ENCODE measurements around the gene EFL1.
A peak's percentile ranks its signal among the peaks of the same experiment; 100 is the strongest.

The EFL1 gene

DNA sequence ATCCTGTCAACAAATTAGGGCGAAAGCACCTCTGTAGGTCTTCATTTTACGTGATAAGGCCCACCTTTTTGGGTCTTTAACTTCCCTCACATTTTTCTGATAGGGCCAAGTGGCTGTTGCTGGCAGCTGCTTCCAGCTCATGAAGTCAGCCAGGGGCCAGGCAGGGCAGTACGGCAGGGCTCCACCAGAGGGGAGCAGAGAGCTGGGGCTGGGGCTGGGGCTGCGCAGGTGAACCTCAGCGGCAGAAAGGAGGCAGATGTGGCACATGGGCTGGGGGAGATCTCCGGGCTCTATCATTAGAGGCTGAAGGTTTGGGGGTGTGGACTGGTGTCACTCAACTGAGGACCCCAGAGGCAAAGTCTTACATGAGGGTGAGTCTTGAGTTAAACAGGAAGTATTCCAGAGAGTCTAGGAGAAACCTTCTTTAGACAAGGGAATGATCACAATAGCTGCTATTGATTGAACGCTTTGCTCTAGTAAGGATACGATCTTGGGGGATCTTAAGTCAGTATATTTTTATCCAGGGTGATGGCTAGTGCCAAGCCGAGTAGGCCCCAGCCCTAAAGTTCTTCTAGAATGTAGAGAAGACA lies 153.9 kb downstream of the EFL1 start:
- no peak for DNase-seq (ENCODE audit: low read depth)
- no peak overlapping the region for H3K4me3 ChIP-seq (ENCODE audit: low read depth, low read length)
- TF ChIP-seq, protein P1, sequence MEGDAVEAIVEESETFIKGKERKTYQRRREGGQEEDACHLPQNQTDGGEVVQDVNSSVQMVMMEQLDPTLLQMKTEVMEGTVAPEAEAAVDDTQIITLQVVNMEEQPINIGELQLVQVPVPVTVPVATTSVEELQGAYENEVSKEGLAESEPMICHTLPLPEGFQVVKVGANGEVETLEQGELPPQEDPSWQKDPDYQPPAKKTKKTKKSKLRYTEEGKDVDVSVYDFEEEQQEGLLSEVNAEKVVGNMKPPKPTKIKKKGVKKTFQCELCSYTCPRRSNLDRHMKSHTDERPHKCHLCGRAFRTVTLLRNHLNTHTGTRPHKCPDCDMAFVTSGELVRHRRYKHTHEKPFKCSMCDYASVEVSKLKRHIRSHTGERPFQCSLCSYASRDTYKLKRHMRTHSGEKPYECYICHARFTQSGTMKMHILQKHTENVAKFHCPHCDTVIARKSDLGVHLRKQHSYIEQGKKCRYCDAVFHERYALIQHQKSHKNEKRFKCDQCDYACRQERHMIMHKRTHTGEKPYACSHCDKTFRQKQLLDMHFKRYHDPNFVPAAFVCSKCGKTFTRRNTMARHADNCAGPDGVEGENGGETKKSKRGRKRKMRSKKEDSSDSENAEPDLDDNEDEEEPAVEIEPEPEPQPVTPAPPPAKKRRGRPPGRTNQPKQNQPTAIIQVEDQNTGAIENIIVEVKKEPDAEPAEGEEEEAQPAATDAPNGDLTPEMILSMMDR (IDR thresholded peaks at IDR 0.05; ENCODE audit: low read depth, low read length, missing control alignments) = peak; percentile 83

DNA sequence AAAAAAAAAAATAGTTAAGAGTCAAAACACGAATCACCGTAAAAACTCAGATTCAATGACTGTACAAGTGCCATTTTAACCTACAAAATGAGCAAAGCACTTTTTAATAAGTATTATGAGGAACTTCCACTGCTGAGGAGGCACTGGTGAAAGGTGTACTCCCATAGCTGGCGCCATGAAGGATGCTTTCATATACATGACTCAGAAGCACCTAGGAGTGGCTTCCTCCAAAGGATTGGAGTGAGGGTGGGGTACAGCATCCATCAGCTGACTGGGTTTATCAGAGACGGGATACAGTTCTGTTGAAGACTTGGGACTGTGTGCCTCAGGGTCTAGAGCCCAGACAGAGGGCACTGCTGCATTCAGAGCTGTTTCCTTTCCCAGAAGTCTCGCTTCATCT lies 155.9 kb downstream of the EFL1 start:
- no peak overlapping the region for H3K4me3 ChIP-seq (ENCODE audit: low read depth, low read length)
- no peak for DNase-seq (ENCODE audit: low read depth)
- TF ChIP-seq, protein P1 (IDR thresholded peaks at IDR 0.05; ENCODE audit: low read depth, low read length, missing control alignments) = no peak

DNA sequence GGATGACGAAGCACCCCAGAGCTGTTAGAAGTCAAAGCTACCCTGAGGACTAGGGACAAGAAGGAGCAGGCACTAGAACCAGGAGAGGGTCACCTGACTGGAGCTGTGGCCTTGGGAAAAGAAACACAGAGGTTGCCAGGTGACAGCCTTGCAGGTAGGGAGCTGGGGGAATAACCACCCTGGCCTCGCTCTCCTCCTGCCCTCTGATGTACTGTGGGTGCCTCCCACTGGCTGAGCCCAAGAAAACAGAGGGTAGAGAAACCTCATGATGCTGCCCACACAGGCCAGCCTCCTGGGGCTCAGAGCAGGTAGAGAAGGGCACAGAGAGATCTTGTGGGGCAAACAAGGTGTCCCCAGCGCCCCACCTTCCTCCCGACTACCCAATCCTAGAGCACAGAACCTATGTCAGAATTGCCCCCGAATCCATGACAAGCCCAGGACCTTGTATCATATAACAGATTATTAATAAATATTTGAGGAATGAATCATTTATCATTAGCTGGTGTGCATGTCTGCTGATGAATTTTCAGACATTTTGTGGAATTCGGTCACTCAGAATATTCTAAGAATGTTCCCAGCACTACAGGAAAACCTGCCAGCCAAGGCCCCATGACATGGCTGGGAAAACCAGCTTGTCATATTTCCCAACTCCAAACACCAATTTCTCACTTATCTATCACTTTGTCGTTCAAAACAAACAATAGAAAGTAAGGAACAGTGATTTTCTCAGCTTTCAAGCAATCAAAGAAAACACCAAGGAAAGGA lies 156.9 kb downstream of the EFL1 start:
- TF ChIP-seq, protein P1 (IDR thresholded peaks at IDR 0.05; ENCODE audit: low read depth, low read length, missing control alignments) = peak; percentile 13
- no peak for DNase-seq (ENCODE audit: low read depth)
- H3K4me3 ChIP-seq (ENCODE audit: low read depth, low read length) = no peak overlapping the region

DNA sequence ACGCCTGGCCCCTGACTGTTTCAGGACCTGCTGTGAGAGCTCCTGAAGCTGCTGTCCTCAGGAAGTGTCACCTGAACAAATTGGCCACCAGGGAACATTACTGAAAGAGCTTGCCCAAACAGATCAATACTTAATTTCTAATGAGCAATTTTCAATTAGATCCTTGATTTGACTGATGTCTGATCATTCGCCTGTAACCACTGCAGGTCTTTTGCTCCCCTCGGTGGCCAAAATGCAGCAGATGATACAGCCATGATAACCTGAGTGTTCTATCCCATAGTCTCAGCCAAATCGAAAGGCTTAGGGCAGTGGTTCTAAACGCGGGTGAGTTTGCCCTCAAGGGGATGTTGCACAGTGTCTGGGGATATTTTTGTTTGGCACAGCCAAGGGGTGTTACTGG lies 159.1 kb downstream of the EFL1 start:
- H3K4me3 ChIP-seq (ENCODE audit: low read depth, low read length) = no peak overlapping the region
- DNase-seq (ENCODE audit: low read depth) = no peak
- TF ChIP-seq, protein P1 (IDR thresholded peaks at IDR 0.05; ENCODE audit: low read depth, low read length, missing control alignments) = no peak

DNA sequence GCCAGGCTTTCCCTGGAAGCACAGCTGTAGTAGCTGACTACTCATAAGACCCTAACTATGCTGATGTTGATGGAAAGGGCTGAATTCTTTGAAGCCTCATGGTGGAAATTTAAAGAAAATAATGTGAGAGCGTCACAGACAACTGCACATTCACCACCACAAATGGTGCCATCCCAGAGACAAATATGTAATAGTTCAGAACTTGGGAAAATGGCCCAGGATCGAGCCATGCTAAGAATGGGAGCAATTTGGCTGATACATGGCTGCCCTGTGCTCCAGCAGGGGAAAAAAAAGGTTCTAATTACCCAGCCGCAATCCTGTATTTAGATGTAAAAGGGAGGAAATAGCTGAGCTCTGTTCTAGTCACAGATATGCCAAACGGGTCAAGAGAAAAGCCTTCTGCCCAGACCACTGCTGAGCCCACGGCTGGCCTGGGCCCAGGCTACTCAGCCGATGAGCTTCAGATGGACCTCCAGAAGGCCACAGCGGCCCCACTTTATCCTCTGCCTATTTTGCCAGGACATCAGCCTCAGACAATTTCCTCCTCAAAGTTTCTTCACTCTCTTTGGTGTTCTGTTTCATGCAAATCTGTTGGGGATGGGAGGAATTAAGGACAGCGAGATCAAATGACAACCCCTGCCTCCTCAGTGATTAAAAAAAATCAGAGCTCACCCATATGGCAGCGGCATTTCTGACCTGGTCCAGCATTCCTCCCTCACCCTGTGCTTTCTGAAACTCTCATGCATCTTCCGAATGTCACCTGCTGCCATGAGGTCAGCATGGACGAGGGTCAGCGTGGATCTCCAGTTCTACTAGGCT lies 162.2 kb downstream of the EFL1 start:
- DNase-seq (ENCODE audit: low read depth) = no peak
- no peak overlapping the region for H3K4me3 ChIP-seq (ENCODE audit: low read depth, low read length)

DNA sequence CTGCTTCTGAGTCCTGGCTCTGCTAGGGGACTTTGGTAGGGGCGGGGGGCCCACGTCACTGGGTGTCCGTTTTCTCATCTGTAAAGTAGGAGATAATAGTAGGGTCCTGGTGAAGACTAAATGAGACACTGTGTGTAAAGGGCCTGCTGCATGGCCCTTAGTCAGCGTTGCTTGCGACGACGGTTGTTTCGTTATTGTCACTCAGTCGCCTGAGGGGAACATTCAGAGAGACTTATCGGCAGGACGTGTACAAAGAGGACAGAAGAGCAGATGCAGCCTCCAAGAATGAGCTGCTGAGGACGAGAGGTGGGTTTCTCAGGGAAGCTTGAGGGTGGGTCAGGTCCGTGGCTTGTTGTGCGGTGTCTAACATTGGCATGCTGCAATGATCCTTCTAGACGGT lies 163.9 kb downstream of the EFL1 start:
- TF ChIP-seq, protein P1 (IDR thresholded peaks at IDR 0.05; ENCODE audit: low read depth, low read length, missing control alignments) = no peak
- H3K4me3 ChIP-seq (ENCODE audit: low read depth, low read length) = no peak overlapping the region
- DNase-seq (ENCODE audit: low read depth) = no peak

More for the DNA sequence above, 162.2 kb downstream of the EFL1 start:
- TF ChIP-seq, protein P1 (IDR thresholded peaks at IDR 0.05; ENCODE audit: low read depth, low read length, missing control alignments) = no peak
